PC-3 (cell line): ENCODE results near the gene DPEP1.

Experiments used
- EZH2 ChIP-seq: fragments of 300-600 bp; sonication (generic); IDR thresholded peaks from one replicate; pipeline ENCODE4 v1.6.1; 2017; ENCODE audit warnings: antibody characterized with exemption, mild to moderate bottlenecking, low read length; ENCODE audit not compliant: unreplicated experiment
- EZH2phosphoT487 ChIP-seq: fragments of 300-600 bp; sonication (generic); IDR thresholded peaks from 2 replicates; pipeline ENCODE4 v1.6.1; 2018; ENCODE audit warnings: mild to moderate bottlenecking, antibody characterized with exemption, low read length, borderline replicate concordance
- TF ChIP-seq, protein P1 (sequence below): fragments of 300-600 bp; sonication (generic); conservative IDR thresholded peaks from 2 replicates; pipeline ENCODE4 v1.5.1; 2017; ENCODE audit warnings: antibody characterized with exemption, low read depth, mild to moderate bottlenecking, low read length

DNA sequence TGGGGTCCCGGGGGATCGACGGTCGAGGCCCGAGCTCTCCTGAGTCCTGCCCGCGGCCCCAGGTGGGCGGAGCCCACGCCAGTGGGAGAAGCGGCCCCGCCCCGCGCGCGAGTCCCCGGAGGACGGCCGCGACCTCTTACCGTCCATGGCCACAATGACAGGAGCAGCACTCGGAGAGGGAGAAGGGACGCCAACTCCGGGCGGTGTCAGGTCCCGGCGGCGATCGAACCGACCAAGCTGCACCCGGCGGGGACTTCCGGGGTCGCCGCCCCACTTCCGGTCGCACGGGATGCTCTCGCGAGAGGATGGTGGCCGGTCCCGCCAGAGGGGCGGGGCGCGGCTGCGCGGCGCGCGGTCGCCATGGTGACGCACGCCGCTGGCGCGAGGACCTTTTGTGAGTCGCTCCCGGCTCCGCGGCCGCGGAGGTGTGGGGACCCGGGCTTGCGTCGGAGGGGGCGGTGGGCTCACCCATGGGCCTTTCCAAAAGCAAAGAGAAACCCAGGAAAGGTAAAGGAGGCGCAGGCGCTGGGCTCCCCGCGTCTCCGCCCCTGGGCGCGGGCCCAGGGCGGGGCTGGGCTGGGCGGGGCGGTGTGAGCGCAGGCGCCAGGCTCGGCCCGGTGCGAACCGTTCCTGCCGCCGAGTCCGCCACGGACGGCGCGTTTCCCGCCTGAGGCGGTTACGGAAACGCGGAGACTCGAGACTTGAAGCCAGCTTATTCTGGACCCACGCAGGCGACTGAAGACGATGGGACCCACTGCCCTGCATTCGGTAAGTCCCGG is 44.2 kb downstream of the DPEP1 start, which contains the start of the genes CHMP1A and SPATA33:
- TF ChIP-seq, protein P1, sequence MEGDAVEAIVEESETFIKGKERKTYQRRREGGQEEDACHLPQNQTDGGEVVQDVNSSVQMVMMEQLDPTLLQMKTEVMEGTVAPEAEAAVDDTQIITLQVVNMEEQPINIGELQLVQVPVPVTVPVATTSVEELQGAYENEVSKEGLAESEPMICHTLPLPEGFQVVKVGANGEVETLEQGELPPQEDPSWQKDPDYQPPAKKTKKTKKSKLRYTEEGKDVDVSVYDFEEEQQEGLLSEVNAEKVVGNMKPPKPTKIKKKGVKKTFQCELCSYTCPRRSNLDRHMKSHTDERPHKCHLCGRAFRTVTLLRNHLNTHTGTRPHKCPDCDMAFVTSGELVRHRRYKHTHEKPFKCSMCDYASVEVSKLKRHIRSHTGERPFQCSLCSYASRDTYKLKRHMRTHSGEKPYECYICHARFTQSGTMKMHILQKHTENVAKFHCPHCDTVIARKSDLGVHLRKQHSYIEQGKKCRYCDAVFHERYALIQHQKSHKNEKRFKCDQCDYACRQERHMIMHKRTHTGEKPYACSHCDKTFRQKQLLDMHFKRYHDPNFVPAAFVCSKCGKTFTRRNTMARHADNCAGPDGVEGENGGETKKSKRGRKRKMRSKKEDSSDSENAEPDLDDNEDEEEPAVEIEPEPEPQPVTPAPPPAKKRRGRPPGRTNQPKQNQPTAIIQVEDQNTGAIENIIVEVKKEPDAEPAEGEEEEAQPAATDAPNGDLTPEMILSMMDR: no peak
- TF ChIP-seq EZH2: no peak
- TF ChIP-seq EZH2phosphoT487: no peak
